Breast epithelium (tissue), 4 donors: ENCODE measurements around the gene ZNF467. TPM values are rescaled to one million over a fixed set of nuclear protein-coding genes. Genes with fewer than 3 reads are reported as not detected.

Source experiments
- DNase-seq, 2 donors: peaks; one replicate each; pipeline ENCODE4 v3.0.0-alpha.2; 2019; ENCODE audit warnings: low spot score in 2 of 2
- H3K27ac ChIP-seq, 2 donors: fragments of 200-600 bp; sonication (generic) in 1 of 2; one replicate each; pipeline ENCODE4 v1.5.1; 2016 to 2019; ENCODE audit warnings: mild to moderate bottlenecking in 1 of 2
- H3K27me3 ChIP-seq, 2 donors: fragments of 200-600 bp; sonication (generic) in 1 of 2; one replicate each; pipeline versions ENCODE4 v1.5.1 to v1.6.0; 2017 to 2019; ENCODE audit warnings: control low read depth in 1 of 2, mild to moderate bottlenecking in 1 of 2
- H3K36me3 ChIP-seq: fragments of 200-600 bp; one replicate; pipeline ENCODE4 v1.5.1; 2019
- H3K4me1 ChIP-seq, 2 donors: fragments of 200-600 bp; sonication (generic); one replicate each; pipeline ENCODE4 v1.5.1; 2016 to 2019; ENCODE audit warnings: control low read depth in 1 of 2
- H3K4me3 ChIP-seq, 3 donors: fragments of 200-600 bp; sonication (generic); 1 replicate in 2 of 3; 2 replicates in 1 of 3; pipeline ENCODE4 v1.5.1; 2016 to 2019; ENCODE audit warnings: mild to moderate bottlenecking in 3 of 3, moderate library complexity in 2 of 3
- H3K9me3 ChIP-seq, 2 donors: fragments of 200-600 bp; sonication (generic) in 1 of 2; one replicate each; pipeline ENCODE4 v1.5.1; 2016 to 2019; ENCODE audit warnings: control low read depth in 1 of 2
- CTCF ChIP-seq, 3 donors: fragments of 450-650 bp; IDR thresholded peaks; one replicate each; pipeline ENCODE4 v1.5.1; 2016 to 2017; ENCODE audit warnings: antibody characterized with exemption in 3 of 3, mild to moderate bottlenecking in 3 of 3, moderate library complexity in 3 of 3
- POLR2A ChIP-seq: fragments of 450-650 bp; IDR thresholded peaks from one replicate; pipeline ENCODE4 v1.6.1; 2016; ENCODE audit warnings: antibody characterized with exemption, mild to moderate bottlenecking, moderate library complexity
- POLR2AphosphoS5 ChIP-seq, 3 donors: sonication (generic); formaldehyde crosslinking; IDR thresholded peaks; one replicate each; pipeline ENCODE4 v1.6.1; 2017; ENCODE audit warnings: antibody characterized with exemption in 3 of 3
- intact Hi-C: fragments of 100-400 bp; cut with DNase I; formaldehyde crosslinking; loops from one replicate; pipeline ENCODE4 v1.15.1; 2023; ENCODE audit warnings: low total_unique reads
- total RNA-seq, 3 donors: library from RNA; depleted of rRNA; stranded (reverse); fragments of >200 nt; gene quantifications; one replicate each; pipeline ENCODE4 v1.1.0, GENCODE V29; 2016

The ZNF467 gene
- total RNA-seq, 3 donors from 2014 or later, result 5.0 to 6.3 (median 5.9) TPM

DNA sequence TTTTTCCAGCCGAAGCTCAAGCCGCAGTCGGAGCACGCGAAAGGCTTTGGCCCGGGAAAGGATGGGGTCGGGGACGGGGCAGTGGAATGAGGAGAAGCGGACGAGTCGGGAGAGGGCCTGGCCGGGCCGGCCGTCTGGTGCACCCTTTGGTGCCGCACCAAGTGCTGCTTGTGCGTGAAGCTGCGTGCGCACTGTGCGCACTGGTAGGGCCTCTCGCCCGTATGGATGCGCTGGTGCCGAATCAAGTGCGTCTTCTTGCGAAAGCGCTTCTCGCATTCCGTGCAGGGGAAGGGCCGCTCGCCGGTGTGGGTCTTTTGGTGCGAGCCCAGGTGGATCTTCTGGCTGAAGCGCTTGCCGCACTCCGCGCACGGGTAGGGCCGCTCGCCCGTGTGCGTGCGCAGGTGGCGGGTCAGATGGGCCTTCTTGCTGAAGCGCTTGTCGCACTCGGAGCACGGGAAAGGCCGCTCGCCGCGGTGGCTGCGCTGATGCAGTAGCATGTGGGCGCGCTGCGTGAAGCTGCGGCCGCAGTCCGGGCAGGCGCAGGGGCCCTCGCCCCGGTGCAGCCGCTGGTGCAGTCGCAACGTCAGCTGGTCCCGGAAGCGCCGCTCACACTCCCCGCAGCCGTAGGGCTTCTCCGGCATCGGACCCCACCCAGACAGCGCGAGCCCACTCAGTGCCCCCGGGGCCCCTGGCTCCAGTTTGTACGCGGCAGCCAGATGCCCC, 7.8 kb downstream of the ZNF467 start:
- TF ChIP-seq POLR2AphosphoS5 (IDR thresholded peaks at IDR 0.05) (no peak), CTCF (IDR thresholded peaks at IDR 0.05) (no peak), POLR2A (no peak)
- DNase-seq, result no peak
- intact Hi-C loops, result no loop called here
- no peak overlapping the region for H3K4me3 ChIP-seq
- no peaks in the 10 kb centered on the region for H3K4me1 ChIP-seq
- H3K36me3 ChIP-seq, result no peaks in the 10 kb centered on the region
- H3K27ac ChIP-seq, result no peak overlapping the region
- peaks cover 0 to 3% of the 10 kb centered on the region in 2 donors for H3K27me3 ChIP-seq
- H3K9me3 ChIP-seq, result no peaks in the 10 kb centered on the region

DNA sequence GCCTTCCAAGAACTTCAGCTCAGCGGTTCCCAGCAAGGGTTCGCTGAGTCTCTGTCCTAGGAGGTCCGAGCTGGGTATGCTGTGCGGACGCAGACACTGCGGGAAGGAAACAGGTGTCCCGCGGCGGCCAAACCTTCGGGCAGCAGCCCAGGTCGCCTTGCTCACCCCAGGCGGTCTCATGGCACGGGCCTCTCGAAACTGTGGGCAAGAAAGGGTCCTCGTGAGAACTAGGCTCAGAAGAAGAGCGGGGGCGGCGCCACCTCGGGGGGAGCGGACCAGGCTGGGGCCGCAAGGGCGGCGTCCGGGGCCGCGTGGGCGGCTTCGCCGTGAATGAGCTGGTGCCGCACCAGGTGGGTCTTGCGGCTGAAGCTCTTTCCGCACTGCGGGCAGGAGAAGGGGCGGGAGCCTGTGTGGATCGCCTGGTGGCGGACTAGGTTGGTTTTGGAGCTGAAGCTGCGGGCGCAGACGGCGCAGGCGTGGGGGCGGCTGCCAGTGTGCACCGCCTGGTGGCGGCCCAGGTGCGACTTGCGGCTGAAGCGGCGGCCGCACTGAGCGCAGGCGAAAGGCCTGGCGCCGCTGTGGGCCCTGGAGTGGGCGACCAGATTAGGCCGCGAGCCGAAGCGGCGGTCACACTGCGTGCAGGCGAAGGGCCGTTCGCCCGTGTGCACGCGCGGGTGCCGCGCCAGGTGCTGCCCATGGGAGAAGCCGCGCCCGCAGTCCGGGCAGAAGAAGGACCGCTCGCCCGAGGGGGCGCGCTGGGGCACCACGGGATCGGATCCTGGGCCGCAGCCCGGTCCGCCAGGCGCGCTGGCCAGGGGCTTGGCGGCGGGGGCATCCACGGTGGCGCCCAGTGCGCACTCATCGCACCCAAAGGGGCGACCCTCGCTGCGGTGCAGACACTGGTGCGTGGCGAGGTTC, 8.6 kb downstream of the ZNF467 start:
- Histone ChIP-seq H3K27ac (no peak overlapping the region), H3K27me3 (peaks cover 0 to 3% of the 10 kb centered on the region in 2 donors), H3K4me3 (no peak overlapping the region), H3K9me3 (no peaks in the 10 kb centered on the region), H3K36me3 (no peaks in the 10 kb centered on the region), H3K4me1 (no peaks in the 10 kb centered on the region)
- no peak for TF ChIP-seq CTCF (IDR thresholded peaks at IDR 0.05)
- TF ChIP-seq POLR2AphosphoS5 (IDR thresholded peaks at IDR 0.05), result no peak
- TF ChIP-seq POLR2A, result no peak
- intact Hi-C loops, result no loop called here
- DNase-seq, result no peak

DNA sequence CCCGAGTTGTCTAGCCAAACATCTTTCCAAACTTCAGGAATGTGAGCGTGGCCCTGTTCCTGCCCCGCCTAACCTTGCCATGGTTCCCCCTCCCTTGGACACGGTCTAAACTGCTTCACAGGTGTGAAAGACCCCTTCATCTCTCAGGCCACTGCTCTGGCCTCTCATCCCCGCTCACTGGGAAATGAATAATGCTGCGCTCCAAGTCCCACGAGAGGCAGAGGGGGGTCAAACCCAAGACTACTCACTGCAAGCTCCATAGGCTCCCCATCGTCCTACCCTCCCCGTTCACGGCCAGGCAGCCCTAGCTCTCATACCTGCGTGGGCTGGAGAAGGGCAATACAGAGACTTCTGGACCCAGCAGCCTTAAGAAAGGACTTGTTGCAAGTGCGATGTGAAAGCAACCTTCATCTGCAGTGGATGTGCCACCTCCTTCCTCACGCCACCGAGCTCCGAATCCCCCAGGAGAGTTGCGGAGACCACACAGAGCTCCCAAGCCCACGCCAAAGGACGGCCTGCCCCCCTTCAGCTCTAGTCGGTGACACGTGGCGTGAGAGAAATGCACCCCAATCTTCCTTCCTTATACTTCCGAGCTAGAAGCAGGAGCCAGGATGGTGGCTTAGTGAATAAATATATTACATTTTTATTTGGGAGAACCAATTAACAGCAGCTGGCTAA, 9.7 kb downstream of the ZNF467 start:
- Histone ChIP-seq H3K27ac (no peak overlapping the region), H3K9me3 (no peaks in the 10 kb centered on the region), H3K27me3 (peaks cover 0 to 3% of the 10 kb centered on the region in 2 donors), H3K4me3 (no peak overlapping the region), H3K36me3 (no peaks in the 10 kb centered on the region), H3K4me1 (no peaks in the 10 kb centered on the region)
- intact Hi-C loops, result no loop called here
- no peak for DNase-seq
- no peak for TF ChIP-seq POLR2A

DNA sequence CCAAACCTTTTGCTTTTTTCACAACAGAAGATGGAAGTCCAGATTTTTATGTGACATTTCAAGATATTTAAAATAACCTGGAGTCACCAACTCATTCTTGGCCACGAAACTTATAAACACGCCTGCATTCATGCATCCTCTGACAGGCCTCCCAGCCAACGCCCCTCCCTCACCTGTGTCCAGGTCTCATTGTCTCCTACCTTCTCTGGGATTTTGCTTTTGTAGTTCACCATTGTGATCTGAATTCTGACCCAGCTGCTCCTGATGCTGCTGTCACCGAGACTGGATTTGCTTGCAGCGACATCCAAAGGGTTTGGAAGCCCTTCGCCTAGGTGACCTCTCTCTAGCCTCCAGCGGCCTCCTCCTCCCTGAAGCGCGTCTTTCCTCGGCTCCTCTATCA, 10.8 kb downstream of the ZNF467 start:
- H3K27ac ChIP-seq, result no peak overlapping the region
- no peaks in the 10 kb centered on the region for H3K36me3 ChIP-seq
- H3K4me3 ChIP-seq, result no peak overlapping the region
- no peaks in the 10 kb centered on the region for H3K4me1 ChIP-seq
- no peak for DNase-seq
- H3K9me3 ChIP-seq, result no peaks in the 10 kb centered on the region
- no peak for TF ChIP-seq POLR2AphosphoS5 (IDR thresholded peaks at IDR 0.05)
- no peak for TF ChIP-seq POLR2A
- no peak for TF ChIP-seq CTCF (IDR thresholded peaks at IDR 0.05)
- intact Hi-C loops, result no loop called here
- peaks cover 0 to 3% of the 10 kb centered on the region in 2 donors for H3K27me3 ChIP-seq

DNA sequence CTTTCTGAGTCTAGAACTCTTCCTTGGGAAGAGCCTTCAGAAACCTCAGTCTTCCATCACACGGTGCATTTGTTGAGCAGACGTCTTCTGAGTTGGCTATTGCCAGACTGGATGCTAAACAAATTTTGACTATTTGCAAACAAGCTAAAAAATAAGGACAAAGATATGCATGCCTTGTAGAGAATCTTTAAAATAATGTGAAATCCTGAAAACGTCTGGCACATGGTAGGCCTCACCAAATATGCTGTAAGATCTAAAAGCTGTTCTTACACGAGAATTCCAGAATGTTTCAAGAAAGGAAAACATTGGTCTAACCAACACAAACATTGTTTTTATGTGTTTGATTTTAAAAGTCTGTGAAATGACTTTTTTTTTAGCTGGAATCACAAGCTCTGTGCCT, 11.3 kb downstream of the ZNF467 start:
- intact Hi-C loops, result no loop called here
- no peak overlapping the region for H3K4me3 ChIP-seq
- no peaks in the 10 kb centered on the region for H3K4me1 ChIP-seq
- DNase-seq, result no peak
- H3K36me3 ChIP-seq, result no peaks in the 10 kb centered on the region
- H3K27me3 ChIP-seq, result peaks cover 0 to 3% of the 10 kb centered on the region in 2 donors
- TF ChIP-seq CTCF (IDR thresholded peaks at IDR 0.05) (no peak), POLR2A (no peak)
- H3K27ac ChIP-seq, result no peak overlapping the region
- H3K9me3 ChIP-seq, result no peaks in the 10 kb centered on the region
